Activated CD8-positive, alpha-beta T cell treated with anti-CD3 and anti-CD28 coated beads, Interleukin-2, amount 10 ng/mL, durations not matched to agents 7 days and 5 days (primary cell): ENCODE measurements around the gene VAV2. TPM values are rescaled to one million over a fixed set of nuclear protein-coding genes. Genes with fewer than 3 reads are reported as not detected.

ENCODE experiments used
- ATAC-seq: fragments of 150-1000 bp; cut with Tn5 transposase; one replicate; pipeline ENCODE4 v1.10.0; 2021; ENCODE audit warnings: moderate library complexity
- CTCF ChIA-PET: fragments of 350-600 bp; sonication (Branson Sonifier 250); formaldehyde crosslinking; loops from one replicate; lab custom pipeline; 2021; ENCODE audit warnings: antibody characterized with exemption; lab: Charles Lee
- POLR2A ChIA-PET: fragments of 350-600 bp; sonication (Branson Sonifier 250); formaldehyde crosslinking; loops from one replicate; lab custom pipeline; 2021; ENCODE audit warnings: antibody characterized with exemption; lab: Charles Lee
- DNase-seq: peaks from one replicate; pipeline ENCODE4 v3.0.0-alpha.2; 2020
- H3K27ac Mint-ChIP-seq: one replicate; pipeline ENCODE4 v1.8.0; 2021; ENCODE audit warnings: mild to moderate bottlenecking, mixed read lengths
- H3K27me3 Mint-ChIP-seq: one replicate; pipeline ENCODE4 v1.8.0; 2021; ENCODE audit warnings: low read depth, mixed read lengths
- H3K36me3 Mint-ChIP-seq: one replicate; pipeline ENCODE4 v1.8.0; 2021; ENCODE audit warnings: low read depth, mixed read lengths
- H3K4me1 Mint-ChIP-seq: one replicate; pipeline ENCODE4 v1.8.0; 2021; ENCODE audit warnings: low read depth, mixed read lengths
- H3K4me3 Mint-ChIP-seq: one replicate; pipeline ENCODE4 v1.8.0; 2021; ENCODE audit warnings: mild to moderate bottlenecking, mixed read lengths
- H3K9me3 Mint-ChIP-seq: one replicate; pipeline ENCODE4 v1.8.0; 2022; ENCODE audit warnings: mixed read lengths; ENCODE audit not compliant: insufficient read depth
- total RNA-seq, 2 experiments: library from RNA; stranded (reverse); gene quantifications; one replicate each; pipeline ENCODE4 v1.2.3, GENCODE V29; 2021

Gene VAV2
- total RNA-seq, 2 experiments from 2014 or later, result 10.1 to 10.3 TPM

DNA sequence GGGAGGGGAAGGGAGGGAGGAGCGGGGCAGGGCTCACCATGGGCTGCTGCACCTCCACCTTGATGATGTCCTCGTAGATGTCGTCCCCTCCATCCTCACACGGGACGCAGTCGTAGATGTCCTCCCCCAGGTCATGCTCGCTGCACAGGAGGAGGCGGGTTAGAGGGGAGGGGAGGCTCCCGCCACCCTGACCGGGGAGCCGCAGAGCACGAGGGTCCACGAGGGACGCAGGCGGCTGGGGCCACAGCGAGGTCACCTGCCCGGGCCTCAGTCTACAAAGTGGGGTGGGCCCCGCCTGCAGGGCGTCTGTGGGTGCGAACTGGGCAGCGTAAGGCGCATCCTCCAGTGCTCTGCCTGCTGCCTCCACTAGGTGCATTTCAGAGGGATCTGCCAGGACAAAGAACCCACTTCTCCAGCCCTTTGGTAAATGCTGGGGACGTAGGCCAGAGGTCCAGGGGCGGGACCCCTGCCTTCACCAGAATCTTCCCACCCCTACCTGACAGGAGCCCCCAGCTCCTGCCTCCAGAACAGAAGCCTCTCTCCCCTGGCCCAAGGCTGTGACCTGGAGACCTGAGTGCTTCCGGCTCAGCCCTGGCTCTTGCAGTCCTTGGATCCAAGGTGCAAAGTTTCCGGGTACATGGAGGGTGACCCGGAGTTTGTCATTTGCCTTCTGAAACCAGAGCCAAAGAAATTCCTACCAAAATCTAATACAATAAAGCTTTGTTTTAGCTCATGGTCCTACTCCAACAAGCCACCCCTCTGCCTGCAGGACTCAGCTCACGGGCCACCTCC, 179.9 kb downstream of the VAV2 start:
- ChIA-PET CTCF (no interaction called here), POLR2A (no interaction called here)

DNA sequence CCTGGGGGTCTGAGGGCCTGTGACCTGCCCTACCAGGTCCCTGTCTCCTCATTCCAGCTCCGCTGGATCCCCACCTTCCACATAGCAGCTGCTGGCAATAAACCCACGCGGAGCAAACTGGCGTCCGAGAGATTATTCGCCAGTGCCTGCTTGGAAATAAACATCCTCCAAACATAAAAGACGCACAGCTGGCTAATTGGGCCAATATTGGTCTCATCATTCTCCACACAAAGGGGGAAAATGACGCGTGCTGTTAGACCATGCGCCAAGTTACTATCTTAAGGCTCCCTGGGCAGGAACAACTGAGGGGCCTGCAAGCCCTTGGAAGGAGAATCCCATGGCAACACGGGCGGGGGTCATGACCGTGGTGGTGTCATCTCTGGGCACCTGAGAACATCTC, 180.7 kb downstream of the VAV2 start:
- H3K27ac Mint-ChIP-seq, result no peak overlapping the region
- no peak overlapping the region for H3K4me3 Mint-ChIP-seq
- no peaks in the 10 kb centered on the region for H3K9me3 Mint-ChIP-seq
- H3K36me3 Mint-ChIP-seq, result no peaks in the 10 kb centered on the region
- no peak for ATAC-seq
- H3K27me3 Mint-ChIP-seq, result no peaks in the 10 kb centered on the region
- ChIA-PET POLR2A (no interaction called here), CTCF (no interaction called here)
- H3K4me1 Mint-ChIP-seq, result no peaks in the 10 kb centered on the region
- DNase-seq, result no peak

More for the DNA sequence above, 179.9 kb downstream of the VAV2 start:
- Mint-ChIP-seq H3K4me1 (no peaks in the 10 kb centered on the region), H3K27me3 (no peaks in the 10 kb centered on the region), H3K9me3 (no peaks in the 10 kb centered on the region), H3K27ac (no peak overlapping the region), H3K4me3 (no peak overlapping the region), H3K36me3 (no peaks in the 10 kb centered on the region)
- DNase-seq, result no peak
- no peak for ATAC-seq

DNA sequence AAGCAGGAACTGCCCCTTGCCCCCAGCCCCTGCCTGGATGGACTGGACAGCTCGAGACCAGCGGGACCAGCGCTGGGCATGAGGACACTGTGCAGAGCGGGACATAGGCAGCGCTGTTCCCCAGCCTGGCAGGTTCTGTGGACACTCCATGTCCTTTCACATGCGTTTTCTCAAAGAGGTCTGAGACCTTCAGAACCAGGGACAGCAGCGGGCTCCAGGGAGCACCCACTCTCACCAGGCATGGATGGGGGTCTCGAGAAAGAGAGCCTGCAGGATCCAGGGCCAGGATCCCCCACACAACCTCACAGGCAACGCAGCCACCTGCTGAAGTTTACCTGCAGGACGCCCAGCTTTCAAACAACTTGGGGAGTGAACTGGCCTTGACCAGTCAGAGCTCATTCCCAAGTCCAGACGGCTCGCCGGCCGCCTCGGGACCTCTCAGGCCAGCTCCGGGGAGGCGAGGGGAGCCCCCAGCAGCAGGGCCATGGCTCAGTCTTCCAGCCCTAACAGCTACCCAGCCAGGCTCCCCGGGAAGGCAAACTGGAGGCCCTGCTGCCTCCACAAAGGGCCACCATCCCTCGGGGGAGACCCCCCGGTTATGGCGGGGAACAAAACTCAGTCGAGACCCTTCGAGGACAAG, 181.4 kb downstream of the VAV2 start:
- no peak overlapping the region for H3K4me3 Mint-ChIP-seq
- ChIA-PET POLR2A (no interaction called here), CTCF (no interaction called here)
- no peak overlapping the region for H3K27ac Mint-ChIP-seq
- no peak for ATAC-seq
- no peaks in the 10 kb centered on the region for H3K27me3 Mint-ChIP-seq
- H3K4me1 Mint-ChIP-seq, result no peaks in the 10 kb centered on the region
- H3K9me3 Mint-ChIP-seq, result no peaks in the 10 kb centered on the region
- DNase-seq, result no peak
- no peaks in the 10 kb centered on the region for H3K36me3 Mint-ChIP-seq

DNA sequence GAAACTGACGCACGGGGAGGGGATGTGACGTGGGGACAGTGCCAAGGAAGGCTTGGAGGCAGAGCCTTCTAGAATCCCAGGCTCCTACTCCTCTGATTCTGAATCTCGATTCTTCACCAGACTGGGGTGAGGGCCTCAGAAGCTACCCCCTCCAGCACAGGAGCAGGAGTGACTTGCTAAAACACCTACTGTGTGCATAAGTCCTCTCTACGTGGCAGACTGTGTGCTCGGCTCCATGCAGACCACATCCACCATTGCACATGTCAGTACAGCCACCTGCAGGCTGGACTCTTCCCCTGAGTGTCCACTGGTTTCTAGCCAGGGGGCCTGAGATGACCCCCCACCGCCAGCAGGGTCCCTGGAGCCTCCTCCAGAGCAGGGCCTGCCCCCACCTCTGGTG, 182.8 kb downstream of the VAV2 start:
- Mint-ChIP-seq H3K27me3 (no peaks in the 10 kb centered on the region), H3K4me3 (no peak overlapping the region), H3K4me1 (no peaks in the 10 kb centered on the region), H3K27ac (no peak overlapping the region), H3K36me3 (no peaks in the 10 kb centered on the region), H3K9me3 (no peaks in the 10 kb centered on the region)
- ChIA-PET POLR2A (no interaction called here), CTCF (no interaction called here)
- DNase-seq (no peak), ATAC-seq (no peak)

DNA sequence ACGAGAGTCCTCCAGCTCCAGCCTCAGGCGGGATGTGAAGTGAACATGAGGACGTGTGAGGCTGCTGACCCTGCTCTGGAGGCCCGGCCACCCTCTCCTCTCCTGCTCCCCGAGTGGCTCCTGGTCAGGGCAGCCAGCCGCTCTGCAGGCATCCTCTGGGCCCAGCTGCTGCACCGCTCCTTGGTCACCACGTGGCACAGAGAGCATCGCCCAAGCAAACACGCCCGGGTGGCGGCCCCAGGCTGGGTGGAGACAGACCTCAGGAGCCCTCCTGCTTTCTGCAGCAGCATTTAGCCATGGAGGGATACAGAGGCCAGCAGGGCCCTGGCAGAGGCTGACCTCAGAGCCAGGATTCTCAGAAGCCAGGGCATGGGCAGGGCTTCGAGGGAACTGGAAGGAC, 184.3 kb downstream of the VAV2 start:
- Mint-ChIP-seq H3K9me3 (no peaks in the 10 kb centered on the region), H3K27me3 (no peaks in the 10 kb centered on the region), H3K4me3 (no peak overlapping the region), H3K36me3 (no peaks in the 10 kb centered on the region), H3K27ac (no peak overlapping the region), H3K4me1 (no peaks in the 10 kb centered on the region)
- ChIA-PET POLR2A (no interaction called here), CTCF (no interaction called here)
- ATAC-seq (no peak), DNase-seq (no peak)

DNA sequence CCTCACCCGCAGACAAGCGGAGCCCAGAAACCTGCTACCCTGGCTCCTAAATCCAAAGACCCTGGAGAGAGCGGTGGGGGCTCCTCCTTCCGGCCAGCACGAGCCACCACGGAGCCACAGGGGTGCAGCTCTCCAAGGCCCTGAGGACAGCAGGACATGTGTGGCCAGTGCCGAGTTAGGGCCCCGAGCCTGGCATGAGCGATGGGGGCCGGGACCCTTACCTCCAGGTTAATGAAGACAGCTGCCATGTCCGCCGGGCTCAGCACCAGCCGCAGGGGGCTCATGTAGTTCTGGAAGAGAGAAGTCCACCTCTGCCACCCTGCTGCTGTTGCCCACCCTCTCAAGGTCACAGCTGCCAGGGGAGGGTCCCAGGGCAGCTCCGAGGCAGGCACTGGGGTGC, 185.1 kb downstream of the VAV2 start:
- ChIA-PET POLR2A (no interaction called here), CTCF (no interaction called here)

DNA sequence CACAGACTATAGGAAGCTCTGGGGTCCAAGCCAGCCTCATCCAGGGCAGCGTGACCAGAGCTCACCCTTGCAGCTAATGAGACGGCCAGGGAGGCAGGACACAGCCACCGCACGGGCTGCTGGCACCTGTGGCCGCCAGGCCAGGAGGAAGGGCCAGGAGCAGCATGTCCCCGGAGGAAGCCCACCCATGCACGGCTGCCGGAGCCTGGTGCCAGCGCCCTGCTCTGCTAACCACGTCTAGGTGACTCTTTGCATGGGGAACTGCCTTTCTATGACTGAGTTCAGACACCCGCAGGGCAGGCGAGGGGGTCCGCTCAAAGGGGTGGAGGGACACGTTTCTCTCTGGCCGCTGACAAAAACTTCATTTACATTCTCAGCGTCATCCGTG, 185.5 kb downstream of the VAV2 start:
- Mint-ChIP-seq H3K4me1 (no peaks in the 10 kb centered on the region), H3K36me3 (no peaks in the 10 kb centered on the region), H3K9me3 (no peaks in the 10 kb centered on the region), H3K27me3 (no peaks in the 10 kb centered on the region), H3K27ac (no peak overlapping the region), H3K4me3 (no peak overlapping the region)
- CTCF ChIA-PET, result no interaction called here
- DNase-seq, result no peak
- ATAC-seq, result no peak
- POLR2A ChIA-PET, result no interaction called here

More for the DNA sequence above, 185.1 kb downstream of the VAV2 start:
- no peak for DNase-seq
- no peak overlapping the region for H3K4me3 Mint-ChIP-seq
- no peaks in the 10 kb centered on the region for H3K4me1 Mint-ChIP-seq
- ATAC-seq, result no peak
- no peaks in the 10 kb centered on the region for H3K36me3 Mint-ChIP-seq
- H3K27me3 Mint-ChIP-seq, result no peaks in the 10 kb centered on the region
- H3K27ac Mint-ChIP-seq, result no peak overlapping the region
- no peaks in the 10 kb centered on the region for H3K9me3 Mint-ChIP-seq

DNA sequence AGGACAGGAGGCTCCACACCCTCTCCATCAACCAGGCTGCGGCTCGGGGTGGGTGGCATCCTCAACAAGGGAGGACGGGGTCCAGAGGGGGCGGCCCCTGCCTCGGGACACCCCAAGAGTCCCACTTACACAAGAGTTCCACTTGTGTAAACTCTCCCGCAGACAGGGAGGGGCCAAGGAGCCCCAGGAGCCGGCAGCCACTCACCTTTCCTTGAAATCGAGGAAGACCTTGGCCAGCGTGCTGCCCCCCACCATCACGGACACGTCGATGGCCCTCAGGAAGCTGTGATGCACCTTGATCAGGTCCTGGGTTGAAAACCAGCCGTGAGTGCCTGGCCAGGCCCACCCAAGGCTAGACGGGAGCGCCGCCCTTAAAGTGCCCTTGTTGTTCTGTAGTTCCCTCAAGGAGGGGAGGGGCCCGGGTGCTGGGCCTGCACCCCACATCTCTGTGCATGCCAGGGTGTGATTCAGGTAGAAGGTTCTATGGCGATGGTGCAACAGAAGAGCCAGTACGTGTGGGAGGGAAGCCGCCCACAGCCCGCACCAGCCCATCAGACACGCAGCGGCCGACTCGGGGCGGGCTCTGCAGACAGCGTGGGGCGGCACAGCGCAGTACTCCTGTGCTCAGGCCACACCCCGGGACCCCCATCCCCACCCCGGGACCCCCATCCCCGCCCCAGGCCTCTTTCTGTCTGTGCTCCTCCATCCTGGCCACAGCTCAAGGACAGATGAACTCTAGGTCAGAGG, 186.1 kb downstream of the VAV2 start:
- H3K9me3 Mint-ChIP-seq, result no peaks in the 10 kb centered on the region
- no peaks in the 10 kb centered on the region for H3K4me1 Mint-ChIP-seq
- ATAC-seq (no peak), DNase-seq (no peak)
- H3K27ac Mint-ChIP-seq, result no peak overlapping the region
- ChIA-PET CTCF (no interaction called here), POLR2A (no interaction called here)
- H3K27me3 Mint-ChIP-seq, result no peaks in the 10 kb centered on the region
- H3K4me3 Mint-ChIP-seq, result no peak overlapping the region
- H3K36me3 Mint-ChIP-seq, result no peaks in the 10 kb centered on the region

DNA sequence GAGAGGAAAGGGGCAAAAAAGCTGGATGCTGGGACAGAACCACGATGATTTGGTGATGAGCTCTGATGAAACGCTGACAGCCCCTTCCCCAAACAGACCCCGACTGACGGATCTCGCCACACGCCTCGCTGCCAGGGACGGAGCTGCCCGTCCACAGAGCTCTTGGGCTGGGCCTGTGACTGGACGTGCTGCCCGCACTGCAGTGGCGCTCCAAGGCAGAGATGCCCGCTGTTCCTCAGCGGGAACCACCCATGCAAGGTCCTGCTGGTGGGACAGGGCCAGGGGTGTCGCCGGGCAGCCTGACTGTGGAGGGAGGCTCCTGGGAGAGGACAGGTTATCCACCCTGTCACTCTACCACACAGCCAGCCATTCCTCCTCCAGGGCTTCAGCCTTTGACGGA, 187.9 kb downstream of the VAV2 start:
- Mint-ChIP-seq H3K27me3 (no peaks in the 10 kb centered on the region), H3K4me3 (no peak overlapping the region), H3K4me1 (no peaks in the 10 kb centered on the region), H3K36me3 (no peaks in the 10 kb centered on the region), H3K9me3 (no peaks in the 10 kb centered on the region), H3K27ac (no peak overlapping the region)
- ATAC-seq, result no peak
- ChIA-PET POLR2A (no interaction called here), CTCF (no interaction called here)
- no peak for DNase-seq

DNA sequence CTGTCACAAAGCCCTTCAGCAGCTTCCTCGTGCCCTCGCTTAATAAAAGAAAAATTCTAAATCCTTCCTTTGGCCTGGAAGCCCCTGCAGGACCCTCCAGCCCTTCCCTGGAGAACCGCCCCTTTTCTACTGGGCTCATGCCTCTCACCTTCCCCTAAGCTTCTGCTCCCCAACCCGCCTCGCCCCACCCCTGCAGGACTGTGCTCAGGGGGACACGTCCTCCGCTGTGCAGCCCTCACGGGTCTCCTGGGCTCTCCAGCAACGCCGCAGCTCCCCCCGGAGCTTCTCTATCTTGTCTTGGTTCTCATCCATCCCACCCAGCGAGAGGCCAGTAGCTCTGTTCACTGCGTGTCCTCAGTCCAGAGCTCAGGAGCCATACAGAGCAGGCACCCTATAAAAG, 188.4 kb downstream of the VAV2 start:
- Mint-ChIP-seq H3K27me3 (no peaks in the 10 kb centered on the region), H3K4me1 (no peaks in the 10 kb centered on the region), H3K27ac (no peak overlapping the region), H3K9me3 (no peaks in the 10 kb centered on the region), H3K4me3 (no peak overlapping the region), H3K36me3 (no peaks in the 10 kb centered on the region)
- no peak for ATAC-seq
- POLR2A ChIA-PET, result no interaction called here
- CTCF ChIA-PET, result interaction anchor here (1.3 kb wide), 1 partner anchor 190 kb away, joined by 3 read pairs; no protein-coding TSS in a partner anchor
- no peak for DNase-seq

DNA sequence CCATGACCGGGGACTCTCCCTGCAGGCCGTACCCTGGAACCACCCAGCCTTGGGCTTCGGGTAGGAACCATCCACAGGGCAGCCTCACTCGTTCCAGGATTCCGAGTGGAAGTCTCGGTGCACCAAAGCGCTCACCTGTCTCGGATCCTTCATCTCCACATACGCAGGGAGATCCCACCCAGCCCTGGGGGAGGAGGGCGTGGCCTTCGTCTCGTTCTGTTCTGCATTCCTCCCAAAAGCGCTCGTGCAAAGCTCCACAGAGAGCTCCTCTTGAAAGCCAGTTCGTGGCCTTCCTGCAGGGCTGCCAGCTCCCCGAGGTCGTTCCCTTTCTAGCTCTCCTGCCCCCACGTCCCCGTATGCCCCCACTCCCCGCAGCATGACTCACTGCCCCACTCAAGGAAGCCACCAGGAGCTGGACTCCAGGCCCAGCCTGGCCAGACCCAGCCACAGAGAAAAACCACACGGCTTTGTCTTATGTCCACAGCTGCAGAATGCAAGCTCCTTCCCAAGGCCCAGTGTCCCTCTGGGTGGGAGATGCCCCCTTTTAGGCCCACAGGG, 189.0 kb downstream of the VAV2 start:
- DNase-seq (no peak), ATAC-seq (no peak)
- H3K4me1 Mint-ChIP-seq, result no peaks in the 10 kb centered on the region
- no peaks in the 10 kb centered on the region for H3K9me3 Mint-ChIP-seq
- no peak overlapping the region for H3K27ac Mint-ChIP-seq
- H3K4me3 Mint-ChIP-seq, result no peak overlapping the region
- ChIA-PET POLR2A (no interaction called here), CTCF (interaction anchor here (1.3 kb wide), 1 partner anchor 191 kb away, joined by 3 read pairs; no protein-coding TSS in a partner anchor)
- H3K36me3 Mint-ChIP-seq, result no peaks in the 10 kb centered on the region
- H3K27me3 Mint-ChIP-seq, result no peaks in the 10 kb centered on the region

DNA sequence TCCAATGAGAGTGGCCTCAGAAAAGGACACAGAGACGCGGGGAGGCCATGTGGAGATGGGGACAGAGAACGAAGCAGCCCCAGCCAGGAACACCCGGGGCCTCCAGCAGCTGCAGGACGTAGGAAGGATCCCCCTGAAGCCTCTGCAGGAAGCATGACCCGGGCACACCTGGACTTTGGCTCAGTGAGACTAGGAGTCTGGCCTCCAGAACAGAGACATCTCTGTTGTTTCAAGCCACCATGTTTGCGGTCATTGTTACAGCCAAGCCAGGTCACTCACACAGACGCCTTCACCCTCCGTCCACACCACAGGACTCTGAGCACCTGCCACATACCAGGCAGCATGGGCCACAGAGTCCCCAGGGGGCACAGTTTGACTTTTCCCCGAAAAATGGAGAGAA, 190.4 kb downstream of the VAV2 start:
- Mint-ChIP-seq H3K27ac (no peak overlapping the region), H3K27me3 (no peaks in the 10 kb centered on the region), H3K9me3 (no peaks in the 10 kb centered on the region), H3K4me1 (no peaks in the 10 kb centered on the region), H3K36me3 (no peaks in the 10 kb centered on the region), H3K4me3 (no peak overlapping the region)
- POLR2A ChIA-PET, result no interaction called here
- CTCF ChIA-PET, result no interaction called here
- DNase-seq (no peak), ATAC-seq (no peak)
